Common myeloid progenitor, CD34-positive (primary cell): ENCODE measurements around the gene CDH23.

Experiments
- CTCF ChIA-PET: fragments of 350-600 bp; sonication (Branson Sonifier 250); formaldehyde crosslinking; loops from one replicate; lab custom pipeline; 2021; ENCODE audit warnings: antibody characterized with exemption; lab: Charles Lee
- POLR2A ChIA-PET: fragments of 350-600 bp; sonication (Branson Sonifier 250); formaldehyde crosslinking; loops from one replicate; lab custom pipeline; 2021; ENCODE audit warnings: antibody characterized with exemption; lab: Charles Lee
- DNase-seq, 3 donors: peaks; one replicate each; pipeline versions ENCODE4 v3.0.0 to v3.0.0-alpha.2; 2013
- H3K27ac ChIP-seq, 2 experiments: 1 replicate in 1 of 2; 2 replicates in 1 of 2; pipeline ENCODE4 v1.7.0; 2013; ENCODE audit warnings: inconsistent platforms in 2 of 2, low read length in 2 of 2, mild to moderate bottlenecking in 2 of 2, low read depth in 1 of 2, moderate library complexity in 1 of 2; ENCODE audit not compliant: severe bottlenecking in 2 of 2, insufficient read depth in 1 of 2, poor library complexity in 1 of 2
- H3K27me3 ChIP-seq, 5 experiments: replicated peaks in 2 of 5; 1 replicate in 3 of 5; 2 replicates in 2 of 5; pipeline versions ENCODE4 v1.6.1 to v1.7.0; 2013; ENCODE audit warnings: low read length in 4 of 5, mild to moderate bottlenecking in 2 of 5, moderate library complexity in 2 of 5, inconsistent platforms in 1 of 5; ENCODE audit not compliant: insufficient read depth in 5 of 5, control insufficient read depth in 4 of 5
- H3K36me3 ChIP-seq, 4 experiments: 1 replicate in 2 of 4; 2 replicates in 2 of 4; pipeline versions ENCODE4 v1.6.1 to v1.7.0; 2013; ENCODE audit warnings: low read length in 3 of 4, control low read depth in 1 of 4, mild to moderate bottlenecking in 1 of 4; ENCODE audit not compliant: control insufficient read depth in 4 of 4, insufficient read depth in 4 of 4
- H3K4me1 ChIP-seq, 4 experiments: 1 replicate in 3 of 4; 2 replicates in 1 of 4; pipeline versions ENCODE4 v1.6.1 to v1.7.1; 2013; ENCODE audit warnings: low read length in 3 of 4, mild to moderate bottlenecking in 3 of 4, control low read depth in 1 of 4, inconsistent platforms in 1 of 4, moderate library complexity in 1 of 4; ENCODE audit not compliant: control insufficient read depth in 4 of 4, insufficient read depth in 4 of 4; ENCODE audit errors: control extremely low read depth in 1 of 4
- H3K4me3 ChIP-seq, 7 experiments: 1 replicate in 4 of 7; 2 replicates in 3 of 7; pipeline versions ENCODE4 v1.5.1 to v1.7.0; 2013; ENCODE audit warnings: mild to moderate bottlenecking in 7 of 7, low read length in 6 of 7, moderate library complexity in 6 of 7, inconsistent platforms in 2 of 7, low read depth in 2 of 7, control low read depth in 1 of 7; ENCODE audit not compliant: insufficient read depth in 4 of 7, control insufficient read depth in 1 of 7; ENCODE audit errors: extremely low read depth in 1 of 7
- H3K9me3 ChIP-seq, 5 experiments: 1 replicate in 4 of 5; 2 replicates in 1 of 5; pipeline versions ENCODE4 v1.6.1 to v1.7.1; 2013; ENCODE audit warnings: low read length in 4 of 5, mild to moderate bottlenecking in 2 of 5, inconsistent platforms in 1 of 5, low read depth in 1 of 5, moderate library complexity in 1 of 5; ENCODE audit not compliant: control insufficient read depth in 4 of 5, insufficient read depth in 2 of 5; ENCODE audit errors: control extremely low read depth in 1 of 5
- WGBS: methylation state at CpG from one replicate; pipeline ENCODE4 v1.1.5; 2013; ENCODE audit not compliant: insufficient coverage; 5-methylcytosine and 5-hydroxymethylcytosine counted together

The CDH23 gene

DNA sequence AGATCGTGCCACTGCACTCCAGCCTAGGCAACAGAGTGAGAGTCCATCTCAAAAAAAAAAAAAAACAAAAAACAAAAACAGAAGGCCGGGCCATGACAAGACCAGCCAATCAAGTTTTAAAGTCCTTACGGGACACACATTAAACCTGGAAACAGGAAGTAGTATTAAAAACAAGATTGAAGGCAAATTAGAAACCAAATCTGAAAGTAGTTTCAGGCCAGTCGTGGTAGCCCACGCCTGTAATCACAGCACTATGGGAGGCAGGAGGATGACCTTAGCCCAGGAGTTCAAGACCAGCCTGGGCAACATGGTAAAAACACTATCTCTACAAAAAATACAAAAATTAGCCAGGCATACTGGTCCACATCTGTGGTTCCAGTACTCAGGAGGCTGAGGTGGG is 436.2 kb downstream of the CDH23 start:
- peaks cover 24 to 58% (median 42%) of the 10 kb centered on the region in 4 experiments for H3K36me3 ChIP-seq

DNA sequence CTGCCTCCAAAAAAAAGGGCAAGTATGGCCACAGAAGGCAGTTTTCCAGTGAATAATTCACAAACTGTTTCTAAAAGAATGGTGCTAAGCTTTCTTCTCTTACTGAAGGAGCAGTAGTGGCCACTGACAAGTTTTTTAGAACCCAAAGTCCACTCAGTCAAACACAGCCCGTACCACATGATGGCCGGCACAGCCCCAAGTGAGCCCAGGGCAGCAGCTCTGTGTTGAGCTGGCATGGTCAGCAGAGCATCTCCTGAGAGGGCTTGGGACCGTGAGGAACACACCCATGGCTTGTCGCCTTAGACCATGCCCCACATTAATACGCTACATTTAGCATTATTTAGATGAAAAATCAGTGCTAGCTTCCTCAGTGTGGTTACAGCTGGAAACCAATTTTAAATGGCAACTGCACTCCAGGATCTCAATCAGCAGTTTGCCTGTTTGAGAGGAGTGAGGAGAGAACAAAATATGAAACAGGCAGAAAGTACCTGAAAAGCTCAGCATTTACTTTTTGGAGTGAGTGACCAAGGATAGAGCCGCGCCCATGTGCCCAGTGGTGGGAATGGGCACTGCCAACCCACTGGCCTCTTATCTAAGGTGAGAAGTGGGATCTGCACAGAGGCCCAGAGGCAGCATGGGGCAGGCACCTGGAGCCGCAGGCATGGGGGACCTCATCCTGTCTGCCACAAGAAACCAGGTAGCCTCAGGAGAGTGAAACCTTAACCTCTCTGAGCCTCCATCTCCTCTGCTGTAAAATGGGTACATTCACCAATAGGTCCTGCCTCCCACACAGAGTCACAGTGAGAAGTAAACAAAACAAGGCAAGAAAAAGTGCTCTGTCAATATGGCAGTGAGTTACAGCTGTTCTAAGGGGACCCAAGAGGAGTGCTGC is 437.0 kb downstream of the CDH23 start:
- peaks cover 22 to 55% (median 38%) of the 10 kb centered on the region in 4 experiments for H3K36me3 ChIP-seq
- CTCF ChIA-PET = interaction anchor here (0.6 to 10.2 kb wide), 4 partner anchors 11 to 1687 kb away, joined by 3 to 129 read pairs (median 4); partner anchors contain the start of gene TYSND1

More for the DNA sequence above, 436.2 kb downstream of the CDH23 start:
- Histone ChIP-seq H3K4me1 (peaks cover 0 to 12% (median 4%) of the 10 kb centered on the region in 4 experiments), H3K27me3 (no peaks in the 10 kb centered on the region), H3K27ac (no peak overlapping the region), H3K9me3 (peaks cover 0 to 5% (median 0%) of the 10 kb centered on the region in 5 experiments), H3K4me3 (no peak overlapping the region)
- 100% methylated on average over 1 of the region's 5 CpGs for WGBS
- ChIA-PET POLR2A (interaction anchor here (0.7 kb wide), 1 partner anchor 10 kb away, joined by 3 read pairs; no protein-coding TSS in a partner anchor), CTCF (no interaction called here)
- DNase-seq = peak in 2 of 3 donors; percentile 11 to 21

DNA sequence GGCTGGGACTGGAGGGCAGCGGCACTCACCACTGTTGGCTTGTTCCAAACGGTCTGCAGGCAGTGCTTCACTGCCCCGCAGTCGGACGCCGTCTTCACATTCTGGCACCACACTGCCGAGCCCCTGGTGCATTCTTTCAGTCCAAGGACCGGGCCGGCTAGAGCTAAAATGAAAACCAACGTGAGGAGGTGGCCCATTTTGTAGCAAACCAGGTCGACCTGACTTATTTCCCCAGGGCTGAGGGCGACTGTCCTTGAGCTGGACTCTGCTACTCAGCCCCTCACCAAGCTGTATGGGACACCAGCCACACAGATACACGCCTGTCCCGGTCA is 437.6 kb downstream of the CDH23 start:
- Histone ChIP-seq H3K4me1 (peaks cover 0 to 10% (median 4%) of the 10 kb centered on the region in 4 experiments), H3K4me3 (no peak overlapping the region)
- POLR2A ChIA-PET = no interaction called here

More for the DNA sequence above, 437.0 kb downstream of the CDH23 start:
- H3K27ac ChIP-seq = no peak overlapping the region
- 98% methylated on average over 7 of the region's 8 CpGs for WGBS
- H3K4me3 ChIP-seq = no peak overlapping the region
- POLR2A ChIA-PET = interaction anchor here (0.7 kb wide), 1 partner anchor 11 kb away, joined by 3 read pairs; no protein-coding TSS in a partner anchor
- H3K27me3 ChIP-seq = no peaks in the 10 kb centered on the region
- no peak for DNase-seq
- peaks cover 0 to 5% (median 0%) of the 10 kb centered on the region in 5 experiments for H3K9me3 ChIP-seq
- H3K4me1 ChIP-seq = peaks cover 0 to 12% (median 4%) of the 10 kb centered on the region in 4 experiments

DNA sequence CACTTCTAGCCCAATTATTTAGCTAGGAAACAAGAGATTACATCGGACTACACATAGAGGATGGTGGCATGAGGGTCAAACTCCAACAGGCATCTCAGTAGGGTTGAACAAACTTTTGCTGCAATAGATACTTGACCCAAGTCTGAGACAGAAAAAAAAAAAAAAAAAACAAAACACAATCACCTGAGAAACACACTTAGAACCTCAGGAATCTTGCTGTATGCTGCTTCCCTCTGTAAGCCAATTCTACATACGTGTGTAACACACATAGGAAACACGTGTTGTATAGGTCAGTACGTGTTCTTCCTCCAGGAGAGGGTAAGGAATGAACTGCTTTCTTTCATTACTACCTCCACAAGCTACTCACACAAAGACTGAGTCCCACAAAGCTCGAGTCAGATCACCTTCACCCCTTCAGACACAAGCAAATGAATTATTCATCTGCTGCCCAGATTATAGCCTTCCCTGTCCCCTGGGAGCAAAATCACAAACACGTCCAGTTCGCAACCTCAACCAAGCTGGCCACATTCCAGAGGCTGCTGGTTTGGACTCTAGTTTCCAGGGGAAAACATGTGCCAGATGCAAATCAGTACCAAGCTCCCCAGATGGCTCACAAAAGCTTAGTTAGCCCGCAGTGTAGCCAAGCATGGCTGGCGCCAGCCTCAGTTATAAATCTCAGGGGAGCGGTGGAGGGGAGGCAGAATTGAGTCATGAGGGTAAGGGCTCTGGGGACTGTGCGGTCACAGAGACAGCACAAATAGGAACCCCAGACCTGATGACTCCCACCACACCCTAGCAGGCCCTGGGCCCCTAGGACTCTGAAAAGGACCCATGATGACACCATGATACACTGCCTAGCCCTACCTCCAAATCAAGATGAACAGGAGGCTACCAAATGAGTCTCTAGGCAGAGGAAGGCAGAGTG is 439.2 kb downstream of the CDH23 start:
- Histone ChIP-seq H3K27ac (no peak overlapping the region), H3K27me3 (no peaks in the 10 kb centered on the region), H3K4me3 (no peak overlapping the region), H3K4me1 (peaks cover 0 to 10% (median 4%) of the 10 kb centered on the region in 4 experiments), H3K9me3 (no peaks in the 10 kb centered on the region), H3K36me3 (peaks cover 17 to 37% (median 20%) of the 10 kb centered on the region in 4 experiments)
- WGBS = 52% methylated on average over 10 of the region's 11 CpGs
- ChIA-PET POLR2A (no interaction called here), CTCF (interaction anchor here (0.7 to 10.2 kb wide), 14 partner anchors 9 to 389 kb away, joined by 3 to 129 read pairs (median 6); partner anchors contain the start of gene PSAP)
- DNase-seq = peak in 2 of 3 donors; percentile 46 to 70

More for the DNA sequence above, 437.6 kb downstream of the CDH23 start:
- no peaks in the 10 kb centered on the region for H3K27me3 ChIP-seq
- CTCF ChIA-PET = interaction anchor here (1.1 to 10.2 kb wide), 4 partner anchors 10 to 58 kb away, joined by 3 to 129 read pairs (median 4); no protein-coding TSS in a partner anchor
- H3K27ac ChIP-seq = no peak overlapping the region
- H3K9me3 ChIP-seq = peaks cover 0 to 5% (median 0%) of the 10 kb centered on the region in 5 experiments
- peaks cover 19 to 49% (median 32%) of the 10 kb centered on the region in 4 experiments for H3K36me3 ChIP-seq
- WGBS = 99% methylated on average over 13 of the region's 14 CpGs
- no peak for DNase-seq

DNA sequence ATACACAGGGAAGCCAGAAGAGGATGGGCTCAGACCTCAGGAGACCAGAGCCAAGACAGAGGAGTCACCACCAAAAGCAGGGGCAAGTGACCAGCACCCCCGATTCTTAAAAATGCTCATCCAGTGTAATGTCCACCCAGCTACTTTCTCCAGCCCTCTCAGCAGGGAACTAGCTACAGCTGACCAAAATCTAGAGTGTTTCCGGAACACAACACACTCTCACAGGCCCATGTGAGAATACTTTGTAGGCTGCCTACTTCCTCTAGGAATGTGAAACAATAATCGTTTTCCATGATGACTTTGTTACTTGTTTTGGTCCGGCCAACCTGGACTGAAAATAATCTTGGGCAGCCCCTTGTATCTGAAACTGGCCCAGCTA is 439.9 kb downstream of the CDH23 start:
- no peaks in the 10 kb centered on the region for H3K9me3 ChIP-seq
- no peak overlapping the region for H3K27ac ChIP-seq
- 96% methylated on average over 3 of the region's 4 CpGs for WGBS
- H3K36me3 ChIP-seq = peaks cover 10 to 30% (median 13%) of the 10 kb centered on the region in 4 experiments
- H3K4me3 ChIP-seq = no peak overlapping the region
- DNase-seq = no peak
- POLR2A ChIA-PET = interaction anchor here (1.2 kb wide), 1 partner anchor 60 kb away, joined by 3 read pairs; no protein-coding TSS in a partner anchor
- no peaks in the 10 kb centered on the region for H3K27me3 ChIP-seq
- CTCF ChIA-PET = interaction anchor here (0.7 to 10.2 kb wide), 13 partner anchors 9 to 388 kb away, joined by 3 to 129 read pairs (median 6); partner anchors contain the start of gene PSAP
- peaks cover 0 to 10% (median 4%) of the 10 kb centered on the region in 4 experiments for H3K4me1 ChIP-seq

DNA sequence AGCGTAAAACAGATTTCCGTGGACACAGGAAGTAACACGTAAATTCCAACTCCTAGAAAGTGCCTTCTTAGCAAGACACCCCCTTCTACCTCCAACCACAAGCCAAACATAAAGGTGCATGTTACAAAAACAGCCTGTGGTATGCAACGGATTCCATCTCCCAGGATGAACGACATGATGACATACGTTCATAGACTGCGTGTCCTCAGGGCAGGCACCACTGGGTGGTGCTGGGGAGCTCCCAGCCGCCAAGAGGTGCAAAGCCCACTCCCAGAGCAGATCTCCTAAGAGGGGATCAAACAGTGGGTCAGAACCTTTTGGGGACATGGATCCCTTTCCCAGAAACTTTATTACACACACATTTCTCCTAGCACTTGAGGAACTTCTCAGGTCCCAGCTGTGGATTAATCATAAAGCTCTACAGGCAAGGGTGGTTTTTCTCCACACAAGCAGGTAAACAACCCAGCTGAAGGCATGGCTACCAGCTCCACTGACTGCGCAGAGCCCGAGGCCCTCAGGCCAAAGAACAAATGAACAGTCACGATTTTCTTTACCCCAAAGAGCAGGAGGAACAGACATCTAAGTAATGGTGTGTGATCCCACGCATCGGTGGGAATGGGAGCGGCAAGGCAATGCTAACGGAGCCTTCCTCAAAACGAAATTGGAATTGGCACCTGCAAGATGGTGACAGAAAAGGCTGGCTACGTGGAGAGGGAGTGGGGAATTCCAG is 440.5 kb downstream of the CDH23 start:
- 77% methylated on average over 16 of the region's 17 CpGs for WGBS
- no peaks in the 10 kb centered on the region for H3K9me3 ChIP-seq
- H3K27me3 ChIP-seq = no peaks in the 10 kb centered on the region
- no peak overlapping the region for H3K27ac ChIP-seq
- DNase-seq = peak in 2 of 3 donors; percentile 49 to 51
- POLR2A ChIA-PET = interaction anchor here (0.6 to 1.3 kb wide), 4 partner anchors 9 to 59 kb away, joined by 3 to 4 read pairs (median 3); partner anchors contain the start of gene PSAP
- H3K36me3 ChIP-seq = peaks cover 6 to 24% (median 8%) of the 10 kb centered on the region in 4 experiments
- no peak overlapping the region for H3K4me3 ChIP-seq
- H3K4me1 ChIP-seq = peaks cover 0 to 10% (median 5%) of the 10 kb centered on the region in 4 experiments
- CTCF ChIA-PET = interaction anchor here (0.9 to 10.2 kb wide), 11 partner anchors 9 to 130 kb away, joined by 3 to 129 read pairs (median 6); partner anchors contain the start of gene PSAP
